NCI-H510A (cell line): Measurements from ENCODE around the gene TMEM183A.
A peak's percentile ranks its signal among the peaks of the same experiment; 100 is the strongest.
"Not testable (repeated sequence)": the region's sequence is repeated elsewhere in the genome, so short reads cannot be mapped to it uniquely, and the experiment has no call there.

Experiments
- DNase-seq: peaks from one replicate; lab custom pipeline; 2025; lab: John Stamatoyannopoulos, UW

TMEM183A gene

GRCh38 chr1:202987922-202988583, 19.1 kb upstream of the TMEM183A start:
- DNase-seq = no peak

GRCh38 chr1:202989879-202990278, 17.3 kb upstream of the TMEM183A start:
- no peak for DNase-seq

GRCh38 chr1:202991112-202991511, 16.1 kb upstream of the TMEM183A start:
- no peak for DNase-seq

GRCh38 chr1:202994756-202995155, 12.4 kb upstream of the TMEM183A start:
- DNase-seq = no peak

- DNase-seq = no peak
Observed at GRCh38 chr1:202998836-202999750, 8.1 kb upstream of the TMEM183A start.

- no peak for DNase-seq
Observed at GRCh38 chr1:203000217-203000944, 6.8 kb upstream of the TMEM183A start.

- no peak for DNase-seq
Observed at GRCh38 chr1:203001986-203002385, 5.2 kb upstream of the TMEM183A start.

GRCh38 chr1:203002951-203003350, 4.2 kb upstream of the TMEM183A start:
- DNase-seq = no peak

- not testable (repeated sequence) for DNase-seq
Observed at GRCh38 chr1:203005395-203006142, 1.6 kb upstream of the TMEM183A start.

- DNase-seq = no peak
Observed at GRCh38 chr1:203009185-203009584, 2.0 kb downstream of the TMEM183A start.

GRCh38 chr1:203011582-203011981, 4.4 kb downstream of the TMEM183A start:
- DNase-seq = no peak

GRCh38 chr1:203017061-203017460, 9.9 kb downstream of the TMEM183A start:
- no peak for DNase-seq

- no peak for DNase-seq
Observed at GRCh38 chr1:203017692-203018091, 10.5 kb downstream of the TMEM183A start.

- DNase-seq = not testable (repeated sequence)
Observed at GRCh38 chr1:203022855-203023254, 15.7 kb downstream of the TMEM183A start.

GRCh38 chr1:203025686-203026030, 18.5 kb downstream of the TMEM183A start:
- DNase-seq = no peak

GRCh38 chr1:203026031-203026665, 19.0 kb downstream of the TMEM183A start, which contains the start of gene PPFIA4:
Gene PPFIA4, plus strand, starts transcription at chr1:203026491. Its CDS starts 12,518 bp downstream, at chr1:203039009.
- DNase-seq = peak; percentile 80

- no peak for DNase-seq
Observed at GRCh38 chr1:203026666-203027663, 19.8 kb downstream of the TMEM183A start.

GRCh38 chr1:203028067-203028783, 21.1 kb downstream of the TMEM183A start:
- DNase-seq = no peak

- no peak for DNase-seq
Observed at GRCh38 chr1:203028784-203029553, 21.8 kb downstream of the TMEM183A start.
